SKM-1 (cell line): ENCODE data around the gene BMP10.

ENCODE experiments used
- DNase-seq: peaks from one replicate; lab custom pipeline; 2025; ENCODE audit not compliant: unreplicated experiment; lab: John Stamatoyannopoulos, UW

The BMP10 gene

GRCh38 chr2:68854476-68854875 is 16.7 kb downstream of the BMP10 start:
- no peak for DNase-seq

- no peak for DNase-seq
These were observed 17.3 kb downstream of the BMP10 start for GRCh38 chr2:68853915-68854314.

DNA sequence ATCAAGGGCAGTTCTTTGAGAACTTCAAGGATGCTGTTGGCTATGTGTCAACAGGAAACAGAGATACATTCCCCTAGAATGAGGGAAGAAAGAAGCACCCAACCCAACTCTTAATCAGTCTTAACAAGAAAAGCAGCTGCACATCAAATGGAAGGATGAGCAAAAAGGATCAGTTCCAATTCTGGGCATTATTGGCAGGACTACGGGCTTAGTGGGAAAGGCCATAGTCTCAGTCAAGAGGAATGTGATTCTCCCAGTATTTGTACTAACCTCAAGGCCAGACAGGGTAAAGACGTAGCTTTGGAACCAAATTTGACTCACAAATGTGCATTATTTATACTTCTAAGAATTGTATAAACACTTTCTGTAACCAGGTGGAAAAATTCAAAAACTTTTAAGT is 18.2 kb downstream of the BMP10 start:
- no peak for DNase-seq

GRCh38 chr2:68850524-68850923 is 20.7 kb downstream of the BMP10 start:
- DNase-seq, result no peak

DNA sequence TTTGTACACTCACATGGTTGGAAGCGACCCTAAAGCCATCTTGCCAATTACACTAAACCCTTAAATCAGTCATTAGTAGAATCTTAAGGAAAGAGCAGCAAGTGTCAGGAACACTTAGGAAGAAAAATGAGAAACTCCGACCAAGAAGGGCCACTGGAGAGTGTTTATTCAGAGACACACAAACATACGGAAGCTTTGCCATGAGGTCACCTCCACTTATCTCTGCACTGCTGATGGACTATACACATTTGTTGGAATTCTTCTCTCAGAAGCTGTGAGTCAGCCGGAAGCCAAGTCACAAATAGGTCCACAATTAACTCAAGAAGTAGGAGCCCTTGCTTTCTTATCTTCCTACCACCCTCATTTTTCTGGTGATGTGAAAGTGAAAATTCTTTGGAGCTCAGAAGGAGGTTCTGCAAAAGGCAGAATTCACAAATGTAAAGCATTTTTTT is 21.6 kb downstream of the BMP10 start:
- no peak for DNase-seq

- DNase-seq, result no peak
These were observed 23.4 kb downstream of the BMP10 start for GRCh38 chr2:68847751-68848150.

DNA sequence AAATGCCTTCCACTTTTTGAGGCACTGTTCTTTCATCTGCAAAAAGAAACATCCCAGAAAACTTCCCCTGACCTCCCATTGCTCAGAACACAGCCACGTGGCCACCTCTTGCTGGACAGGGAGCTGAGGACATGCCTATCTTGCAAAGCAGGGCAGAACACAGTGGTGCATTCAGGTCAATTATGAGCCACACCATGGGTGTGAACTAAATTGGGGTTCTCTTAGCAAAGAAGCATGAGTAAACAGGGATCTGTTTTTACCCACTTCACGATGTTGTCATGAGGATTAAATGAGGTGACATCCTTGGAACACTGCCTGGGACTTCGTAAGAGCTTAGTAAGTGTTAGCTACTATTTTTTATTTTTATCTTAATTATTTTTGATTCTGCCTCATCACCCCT is 25.1 kb downstream of the BMP10 start:
- DNase-seq, result no peak

GRCh38 chr2:68845043-68845442 is 26.2 kb downstream of the BMP10 start:
- no peak for DNase-seq

DNA sequence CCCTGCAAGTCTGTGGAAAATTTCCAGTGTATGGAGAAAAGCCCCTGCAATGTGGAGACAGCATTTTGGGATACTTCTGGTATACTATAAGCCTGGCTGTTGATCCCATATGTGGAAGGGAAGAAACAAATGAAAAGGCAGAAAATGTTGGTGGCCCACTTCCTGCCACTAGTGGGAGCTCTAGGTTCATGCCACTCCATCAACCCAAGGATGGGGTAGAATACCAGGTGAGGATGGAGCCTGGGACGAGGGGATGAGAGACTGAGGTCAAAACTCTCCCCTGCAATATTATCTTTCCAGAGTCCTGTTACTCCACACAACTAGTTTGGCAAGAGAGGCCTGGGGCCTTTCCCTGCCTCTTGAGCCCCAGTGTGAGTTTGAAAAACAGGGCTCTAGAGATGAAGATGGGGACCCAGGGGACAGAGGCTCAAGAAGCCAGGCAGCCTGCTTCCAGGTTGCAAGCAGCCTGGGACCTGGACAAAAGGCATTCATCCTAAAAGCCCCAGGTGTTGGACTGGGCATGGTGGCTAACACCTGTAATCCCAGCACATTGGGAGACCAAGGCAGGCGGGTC is 31.9 kb downstream of the BMP10 start:
- DNase-seq, result no peak

DNA sequence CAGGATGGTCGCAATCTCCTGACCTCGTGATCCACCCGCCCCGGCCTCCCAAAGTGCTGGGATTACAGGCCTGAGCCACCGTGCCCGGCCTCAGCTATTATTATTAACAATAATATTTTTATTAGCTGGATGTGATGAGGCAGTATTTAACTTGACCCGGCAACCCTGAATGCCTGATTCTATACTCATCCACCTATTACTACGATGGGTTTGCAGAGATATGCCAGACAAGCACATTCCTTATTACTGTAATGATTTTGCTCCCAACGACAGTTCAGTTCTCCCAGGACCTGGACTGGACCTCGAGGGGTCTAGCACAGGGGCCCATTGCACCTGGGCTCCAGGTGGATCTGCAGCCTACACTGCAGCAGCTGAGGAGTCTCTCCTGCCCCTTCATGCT is 32.6 kb downstream of the BMP10 start:
- no peak for DNase-seq

DNA sequence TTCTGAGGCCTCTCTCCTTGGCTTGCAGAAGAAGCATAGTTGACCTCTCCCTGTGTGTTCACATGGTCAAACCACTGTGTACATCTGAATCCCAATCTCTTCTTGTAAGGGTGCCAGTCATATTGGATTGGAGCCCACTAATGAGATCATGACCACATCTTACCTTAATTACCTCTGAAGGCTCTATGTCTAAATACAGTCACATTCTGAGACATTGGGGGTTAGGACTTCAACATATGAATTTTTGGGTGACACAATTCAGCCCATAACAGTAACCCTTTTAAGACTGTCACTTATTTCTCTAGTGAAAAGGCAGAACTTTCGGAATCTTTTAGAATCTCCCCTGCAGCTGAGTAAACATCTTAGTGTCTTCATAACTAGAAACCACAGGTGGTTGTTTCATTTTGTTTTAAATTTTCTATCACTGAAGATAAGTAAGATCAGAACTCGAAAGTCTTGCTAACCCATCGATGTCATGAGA is 33.3 kb downstream of the BMP10 start:
- DNase-seq, result no peak

DNA sequence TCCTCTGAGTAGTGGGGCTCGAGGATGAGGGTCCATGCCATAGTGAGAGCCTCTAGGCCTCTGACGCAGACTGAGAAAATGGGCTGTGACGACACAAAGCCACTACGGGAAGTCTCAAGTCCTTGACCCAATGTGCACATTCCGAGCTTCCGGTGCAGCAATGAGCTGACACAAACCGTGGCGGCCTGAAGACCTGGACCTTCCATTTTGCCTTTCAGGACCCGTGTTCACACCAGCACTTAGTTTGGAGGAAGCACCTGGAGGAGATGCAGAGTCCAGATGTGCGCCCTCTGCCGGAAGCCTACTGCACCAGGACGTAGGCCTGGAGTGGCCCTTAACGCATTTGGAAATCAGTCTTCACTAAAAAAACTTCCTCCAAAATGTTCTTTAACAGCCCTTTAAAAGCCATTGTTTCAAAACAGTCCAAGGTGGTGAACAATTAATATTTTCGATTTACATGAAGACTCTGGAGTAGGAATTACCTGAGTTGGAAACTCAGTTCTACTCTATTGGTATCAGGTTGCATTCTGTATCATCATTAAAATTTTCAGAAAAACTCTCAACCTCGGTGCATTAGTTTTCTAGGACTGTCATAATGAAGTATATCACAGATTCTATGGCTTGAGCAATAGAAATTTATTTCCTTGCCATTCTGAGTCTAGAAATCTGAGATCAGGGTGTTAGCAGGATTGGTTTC is 33.9 kb downstream of the BMP10 start:
- peak; percentile 78 for DNase-seq

GRCh38 chr2:68835621-68836020 is 35.6 kb downstream of the BMP10 start:
- DNase-seq, result peak; percentile 11

DNA sequence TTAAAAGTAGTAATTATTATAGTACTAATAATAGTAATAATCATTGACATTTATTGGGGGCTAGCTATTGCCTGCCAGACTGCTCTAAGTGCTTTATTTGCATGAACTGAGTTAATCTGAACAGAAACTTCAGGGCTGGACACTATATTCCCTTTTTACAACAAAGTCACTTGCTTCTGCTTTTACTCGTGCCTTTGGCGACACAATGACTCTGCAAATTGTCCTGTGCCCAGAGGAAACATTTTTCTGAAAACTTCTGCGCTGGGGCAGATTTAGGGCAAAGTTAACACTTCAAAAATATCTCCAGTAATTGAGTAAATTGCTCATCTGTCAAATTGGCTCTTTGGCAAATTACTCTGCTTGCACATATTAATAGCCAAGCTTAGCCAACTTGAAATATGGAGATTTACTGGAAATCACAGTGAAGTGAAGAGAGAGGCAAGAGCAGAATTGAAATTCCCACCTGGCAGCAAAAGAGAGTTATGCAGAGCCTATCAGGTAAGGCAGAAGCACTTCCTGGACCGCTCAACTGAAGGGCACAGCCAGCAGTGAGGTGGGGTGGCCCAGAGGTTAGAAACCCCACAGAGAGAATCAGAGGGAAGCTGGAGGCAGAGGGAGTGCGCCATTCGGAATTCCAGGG is 36.3 kb downstream of the BMP10 start:
- peak; percentile 39 for DNase-seq

DNA sequence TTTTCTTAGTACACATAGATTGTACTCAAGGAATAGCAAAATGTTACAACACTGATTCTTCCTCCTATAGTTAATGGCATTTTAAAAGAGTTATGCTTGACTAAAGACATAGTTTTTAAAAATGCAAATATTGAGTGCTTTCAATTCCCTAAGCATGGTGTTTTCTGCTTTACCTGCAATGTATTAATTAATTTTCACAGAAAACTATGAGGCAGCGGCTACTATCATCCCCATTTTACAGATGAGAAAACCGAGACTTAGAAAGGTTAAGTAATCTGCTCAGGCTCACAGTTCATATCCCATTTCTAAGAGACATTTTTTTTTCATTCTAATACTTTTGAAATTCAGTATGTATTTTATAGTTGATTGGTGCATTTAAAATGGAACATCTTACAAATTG is 38.0 kb downstream of the BMP10 start:
- no peak for DNase-seq

GRCh38 chr2:68832233-68832869 is 38.8 kb downstream of the BMP10 start:
- no peak for DNase-seq

DNA sequence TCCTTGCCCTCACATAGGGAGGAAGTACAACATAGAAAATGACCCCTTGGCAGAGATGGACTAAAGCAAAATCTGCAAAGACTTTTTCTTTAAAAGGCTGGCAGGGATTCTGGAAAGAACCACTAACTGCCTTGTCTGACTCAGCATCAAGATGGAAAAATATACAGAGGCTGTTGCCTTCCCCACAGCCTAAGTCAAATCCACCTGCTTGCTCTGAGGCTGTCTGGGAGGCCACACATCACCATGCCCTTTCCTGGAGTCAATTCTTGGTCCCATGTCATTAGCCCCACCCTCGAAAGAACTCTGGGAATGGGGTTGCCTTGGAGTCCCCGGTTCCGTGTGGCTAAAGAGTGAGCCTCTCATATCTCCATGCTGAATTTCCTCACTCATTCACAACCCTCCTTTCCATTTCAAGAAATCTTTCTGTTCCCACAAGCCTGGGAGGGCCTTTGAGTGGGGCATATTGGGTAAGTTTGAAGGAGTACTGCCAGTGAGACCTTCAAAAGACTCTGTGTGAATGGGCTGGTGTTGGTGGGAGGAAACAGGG is 39.4 kb downstream of the BMP10 start:
- no peak for DNase-seq

GRCh38 chr2:68829749-68830148 is 41.4 kb downstream of the BMP10 start:
- no peak for DNase-seq

DNA sequence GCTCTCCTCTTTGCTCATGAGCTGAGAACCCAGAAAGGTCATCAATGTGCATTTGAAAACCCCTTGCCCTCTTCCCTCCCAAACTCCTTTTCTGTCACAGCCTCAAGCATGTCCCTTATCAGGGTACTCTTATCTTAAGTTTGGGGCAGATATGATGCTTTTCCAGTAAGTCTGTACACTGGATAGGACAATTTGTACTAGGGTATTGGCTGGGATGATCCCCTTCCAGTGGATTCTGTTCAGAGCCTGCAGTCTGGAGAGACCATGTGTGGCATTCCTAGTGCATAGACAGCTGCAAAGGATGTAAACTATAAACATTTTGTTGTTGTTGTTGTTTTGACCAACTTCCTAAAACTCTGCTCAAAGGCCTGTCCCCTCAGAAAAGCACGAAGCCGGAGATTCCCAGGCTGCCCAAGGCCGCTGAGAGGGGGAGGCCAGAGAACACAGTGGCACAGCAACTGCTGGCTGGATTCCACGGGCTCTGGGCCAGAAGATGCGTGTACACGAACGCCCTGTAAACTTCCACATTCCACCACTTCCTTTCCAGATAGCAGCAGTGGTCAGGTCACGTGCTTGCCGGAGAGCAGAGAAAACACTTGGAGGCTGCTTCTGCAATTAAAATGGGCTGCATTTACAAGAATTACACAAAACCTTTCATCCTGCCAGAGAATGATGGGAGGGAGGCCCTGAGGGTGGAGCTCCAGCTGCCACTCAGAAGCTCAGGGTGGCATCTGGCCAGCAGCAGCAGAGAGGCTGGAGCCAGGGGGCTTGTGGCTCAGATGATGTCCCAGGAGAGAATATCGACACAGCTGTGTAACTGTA is 42.1 kb downstream of the BMP10 start:
- DNase-seq, result peak; percentile 95

GRCh38 chr2:68827666-68828065 is 43.5 kb downstream of the BMP10 start:
- DNase-seq, result no peak

DNA sequence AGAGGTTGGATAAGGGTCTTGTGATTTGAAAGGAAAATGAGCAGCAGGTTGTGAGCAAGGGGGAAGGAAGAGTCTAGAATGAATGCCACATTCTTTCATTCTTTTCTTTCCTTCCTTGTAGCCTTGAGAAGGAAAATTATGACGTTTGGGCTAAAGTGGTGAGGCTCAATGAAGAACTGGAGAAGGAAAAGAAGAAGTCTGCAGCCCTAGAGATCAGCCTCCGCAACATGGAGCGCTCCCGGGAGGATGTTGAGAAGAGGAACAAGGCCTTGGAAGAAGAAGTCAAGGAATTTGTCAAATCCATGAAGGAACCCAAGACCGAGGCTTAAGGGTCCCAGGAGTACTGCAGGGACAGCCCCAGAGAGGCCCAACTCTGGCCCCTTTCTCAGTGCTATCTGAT is 45.3 kb downstream of the BMP10 start:
- no peak for DNase-seq
